ENCODE data around the gene PTPRN2.

Gene PTPRN2

GRCh38 chr7:158487631-158488151, 99.9 kb downstream of the PTPRN2 start:
- DNase-seq (ENCODE audit: low read depth) = no peak
- H3K4me3 ChIP-seq (ENCODE audit: low read depth, low read length) = no peak overlapping the region
- TF ChIP-seq, protein P1, sequence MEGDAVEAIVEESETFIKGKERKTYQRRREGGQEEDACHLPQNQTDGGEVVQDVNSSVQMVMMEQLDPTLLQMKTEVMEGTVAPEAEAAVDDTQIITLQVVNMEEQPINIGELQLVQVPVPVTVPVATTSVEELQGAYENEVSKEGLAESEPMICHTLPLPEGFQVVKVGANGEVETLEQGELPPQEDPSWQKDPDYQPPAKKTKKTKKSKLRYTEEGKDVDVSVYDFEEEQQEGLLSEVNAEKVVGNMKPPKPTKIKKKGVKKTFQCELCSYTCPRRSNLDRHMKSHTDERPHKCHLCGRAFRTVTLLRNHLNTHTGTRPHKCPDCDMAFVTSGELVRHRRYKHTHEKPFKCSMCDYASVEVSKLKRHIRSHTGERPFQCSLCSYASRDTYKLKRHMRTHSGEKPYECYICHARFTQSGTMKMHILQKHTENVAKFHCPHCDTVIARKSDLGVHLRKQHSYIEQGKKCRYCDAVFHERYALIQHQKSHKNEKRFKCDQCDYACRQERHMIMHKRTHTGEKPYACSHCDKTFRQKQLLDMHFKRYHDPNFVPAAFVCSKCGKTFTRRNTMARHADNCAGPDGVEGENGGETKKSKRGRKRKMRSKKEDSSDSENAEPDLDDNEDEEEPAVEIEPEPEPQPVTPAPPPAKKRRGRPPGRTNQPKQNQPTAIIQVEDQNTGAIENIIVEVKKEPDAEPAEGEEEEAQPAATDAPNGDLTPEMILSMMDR (IDR thresholded peaks at IDR 0.05; ENCODE audit: low read depth, low read length) = no peak
- no peak for TF ChIP-seq MYC (IDR thresholded peaks at IDR 0.05; ENCODE audit: low read depth, low read length)
- TF ChIP-seq MAX (IDR thresholded peaks at IDR 0.05; ENCODE audit: low read depth, low read length) = no peak
- no peak for TF ChIP-seq POLR2A (IDR thresholded peaks at IDR 0.05; ENCODE audit: extremely low read depth, insufficient read length)

- no peak for DNase-seq (ENCODE audit: low read depth)
These were observed 100.7 kb downstream of the PTPRN2 start for GRCh38 chr7:158486919-158487318.

GRCh38 chr7:158484801-158485531, 102.7 kb downstream of the PTPRN2 start:
- H3K4me3 ChIP-seq (ENCODE audit: low read depth, low read length) = no peak overlapping the region
- TF ChIP-seq MAX (IDR thresholded peaks at IDR 0.05; ENCODE audit: low read depth, low read length) (no peak), POLR2A (IDR thresholded peaks at IDR 0.05; ENCODE audit: extremely low read depth, insufficient read length) (no peak), MYC (IDR thresholded peaks at IDR 0.05; ENCODE audit: low read depth, low read length) (no peak)
- TF ChIP-seq, protein P1 (IDR thresholded peaks at IDR 0.05; ENCODE audit: low read depth, low read length) = no peak
- DNase-seq (ENCODE audit: low read depth) = no peak

More at GRCh38 chr7:158486919-158487318, 100.7 kb downstream of the PTPRN2 start:
- H3K4me3 ChIP-seq (ENCODE audit: low read depth, low read length) = no peak overlapping the region
- TF ChIP-seq, protein P1 (IDR thresholded peaks at IDR 0.05; ENCODE audit: low read depth, low read length) = no peak
- no peak for TF ChIP-seq MAX (IDR thresholded peaks at IDR 0.05; ENCODE audit: low read depth, low read length)
- TF ChIP-seq POLR2A (IDR thresholded peaks at IDR 0.05; ENCODE audit: extremely low read depth, insufficient read length) = no peak
- no peak for TF ChIP-seq MYC (IDR thresholded peaks at IDR 0.05; ENCODE audit: low read depth, low read length)

DNA sequence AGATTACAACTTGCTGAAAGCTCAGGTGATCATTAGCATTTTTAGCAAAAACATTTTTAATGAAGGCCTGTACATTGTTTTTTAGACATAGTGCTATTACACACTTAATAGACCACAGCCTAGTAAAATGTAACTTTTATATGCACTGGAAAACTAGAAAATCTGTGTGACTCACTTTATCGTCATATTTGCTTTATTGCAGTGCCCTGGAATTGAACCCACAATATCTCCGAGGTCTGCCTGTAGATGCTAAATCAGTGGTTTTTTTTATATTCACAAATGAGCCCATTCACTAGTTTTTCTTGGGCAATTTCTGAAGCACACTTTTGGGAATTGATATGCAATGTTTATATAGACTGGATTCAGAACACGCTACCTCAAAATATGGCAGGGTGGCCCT, 105.1 kb downstream of the PTPRN2 start:
- no peak overlapping the region for H3K4me3 ChIP-seq (ENCODE audit: low read depth, low read length)
- DNase-seq (ENCODE audit: low read depth) = no peak
- TF ChIP-seq MAX (IDR thresholded peaks at IDR 0.05; ENCODE audit: low read depth, low read length) = no peak
- TF ChIP-seq MYC (IDR thresholded peaks at IDR 0.05; ENCODE audit: low read depth, low read length) = no peak
- TF ChIP-seq POLR2A (IDR thresholded peaks at IDR 0.05; ENCODE audit: extremely low read depth, insufficient read length) = no peak
- TF ChIP-seq, protein P1 (IDR thresholded peaks at IDR 0.05; ENCODE audit: low read depth, low read length) = no peak

DNA sequence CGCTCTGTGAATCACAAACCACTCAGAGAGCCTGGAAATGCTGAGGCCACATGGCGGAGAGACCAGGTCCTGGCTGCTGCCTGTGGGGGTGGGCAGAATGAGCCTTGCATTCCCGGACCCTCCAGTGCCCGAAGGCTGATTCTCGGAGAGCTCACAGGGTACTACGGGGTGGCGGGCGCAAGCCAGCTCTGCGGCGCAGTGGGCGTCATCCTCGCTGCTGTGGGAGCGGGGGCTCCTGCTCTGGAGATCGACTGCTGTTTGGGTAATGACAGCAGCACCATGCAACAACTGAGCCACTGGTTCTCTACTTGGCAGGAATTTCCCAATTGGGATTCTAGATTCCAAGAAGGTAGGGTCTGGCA, 108.0 kb downstream of the PTPRN2 start:
- TF ChIP-seq MYC (IDR thresholded peaks at IDR 0.05; ENCODE audit: low read depth, low read length) (no peak), MAX (IDR thresholded peaks at IDR 0.05; ENCODE audit: low read depth, low read length) (no peak), POLR2A (IDR thresholded peaks at IDR 0.05; ENCODE audit: extremely low read depth, insufficient read length) (no peak)
- TF ChIP-seq, protein P1 (IDR thresholded peaks at IDR 0.05; ENCODE audit: low read depth, low read length) = no peak
- no peak for DNase-seq (ENCODE audit: low read depth)

More for the DNA sequence above, 108.0 kb downstream of the PTPRN2 start:
- H3K4me3 ChIP-seq (ENCODE audit: low read depth, low read length) = no peak overlapping the region
